Uterus (tissue), 2 donors: ENCODE results near the gene TMEM217.

Experiments
- CTCF ChIP-seq, 4 experiments: fragments of 200-600 bp in 2 of 4; fragments of 450-650 bp in 2 of 4; sonication (generic) in 2 of 4; IDR thresholded peaks; one replicate each; pipeline ENCODE4 v1.5.1; 2016 to 2019; ENCODE audit warnings: antibody characterized with exemption in 4 of 4, mild to moderate bottlenecking in 2 of 4, moderate library complexity in 1 of 4
- POLR2A ChIP-seq, 2 donors: fragments of 450-650 bp; IDR thresholded peaks; one replicate each; pipeline ENCODE4 v1.6.1; 2016; ENCODE audit warnings: antibody characterized with exemption in 2 of 2, mild to moderate bottlenecking in 1 of 2, moderate library complexity in 1 of 2

GRCh38 chr6:37265001-37265400 is 7.1 kb upstream of the TMEM217 start:
- TF ChIP-seq CTCF (IDR thresholded peaks at IDR 0.05): no peak
- no peak for TF ChIP-seq POLR2A (IDR thresholded peaks at IDR 0.05)
